ENCODE measurements around the gene RWDD2A.

DNA sequence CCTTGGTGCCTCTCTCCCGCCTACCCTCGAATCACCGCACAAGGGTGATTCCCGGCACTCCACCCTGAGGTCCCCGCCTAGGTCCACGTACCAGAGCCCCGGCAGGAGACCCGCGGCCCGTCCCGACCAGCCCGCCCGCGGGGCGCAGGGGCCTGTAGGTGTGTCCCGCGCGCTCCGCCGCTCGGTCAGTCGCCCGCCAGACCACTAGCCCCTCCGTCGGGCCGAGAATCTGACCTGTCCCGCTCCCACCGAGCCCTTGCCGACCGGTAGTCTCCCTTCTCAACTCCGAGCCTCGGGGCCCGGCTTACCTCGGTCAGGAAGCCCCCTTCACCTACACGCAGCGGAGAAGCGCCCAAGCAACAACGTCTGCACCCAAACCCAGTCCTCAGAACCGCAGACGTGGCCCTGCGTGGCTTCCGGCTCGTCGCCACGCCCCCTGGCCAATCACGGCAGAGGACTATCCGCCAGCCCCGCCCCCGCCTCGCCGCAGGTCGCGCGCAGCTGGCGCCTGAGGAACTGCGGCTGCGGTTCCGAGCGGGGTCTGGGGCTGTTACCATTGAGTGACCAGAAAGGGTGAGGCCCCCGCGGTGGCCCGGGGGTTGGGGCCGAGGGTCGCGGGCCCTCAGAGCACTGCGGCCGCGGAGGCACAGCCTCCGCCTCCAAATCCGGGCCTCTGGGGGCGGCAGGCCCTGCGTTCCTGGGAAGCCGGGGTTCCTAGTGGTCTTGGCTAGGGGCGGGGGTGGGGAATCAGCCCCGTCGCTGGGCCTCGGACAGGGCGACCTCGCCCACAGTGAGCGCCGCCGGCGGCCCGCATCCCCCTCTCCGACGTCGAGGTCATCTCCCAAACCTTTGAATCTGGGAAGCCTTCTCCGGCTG is at the start of gene RWDD2A, which contains the start of gene PGM3:
- TF ChIP-seq, protein P1, sequence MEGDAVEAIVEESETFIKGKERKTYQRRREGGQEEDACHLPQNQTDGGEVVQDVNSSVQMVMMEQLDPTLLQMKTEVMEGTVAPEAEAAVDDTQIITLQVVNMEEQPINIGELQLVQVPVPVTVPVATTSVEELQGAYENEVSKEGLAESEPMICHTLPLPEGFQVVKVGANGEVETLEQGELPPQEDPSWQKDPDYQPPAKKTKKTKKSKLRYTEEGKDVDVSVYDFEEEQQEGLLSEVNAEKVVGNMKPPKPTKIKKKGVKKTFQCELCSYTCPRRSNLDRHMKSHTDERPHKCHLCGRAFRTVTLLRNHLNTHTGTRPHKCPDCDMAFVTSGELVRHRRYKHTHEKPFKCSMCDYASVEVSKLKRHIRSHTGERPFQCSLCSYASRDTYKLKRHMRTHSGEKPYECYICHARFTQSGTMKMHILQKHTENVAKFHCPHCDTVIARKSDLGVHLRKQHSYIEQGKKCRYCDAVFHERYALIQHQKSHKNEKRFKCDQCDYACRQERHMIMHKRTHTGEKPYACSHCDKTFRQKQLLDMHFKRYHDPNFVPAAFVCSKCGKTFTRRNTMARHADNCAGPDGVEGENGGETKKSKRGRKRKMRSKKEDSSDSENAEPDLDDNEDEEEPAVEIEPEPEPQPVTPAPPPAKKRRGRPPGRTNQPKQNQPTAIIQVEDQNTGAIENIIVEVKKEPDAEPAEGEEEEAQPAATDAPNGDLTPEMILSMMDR (conservative IDR thresholded peaks at IDR 0.05) = no peak
- no peak for TF ChIP-seq EZH2 (IDR thresholded peaks at IDR 0.05; ENCODE audit: low read depth)
